Smooth muscle cell (in vitro differentiated cells): Measurements from ENCODE around the gene INPP4A. TPM values are rescaled to one million over a fixed set of nuclear protein-coding genes. Genes with fewer than 3 reads are reported as not detected.
A peak's percentile ranks its signal among the peaks of the same experiment; 100 is the strongest.

Experiments
- DNase-seq: peaks from one replicate; lab custom pipeline; 2025; ENCODE audit not compliant: unreplicated experiment; lab: John Stamatoyannopoulos, UW
- H2AFZ ChIP-seq: fragments of 200-600 bp; sonication (generic); 2 replicates; pipeline ENCODE4 v1.6.0; 2016; ENCODE audit warnings: antibody characterized with exemption, low read depth, mild to moderate bottlenecking
- H3F3A ChIP-seq: fragments of 200-600 bp; sonication (generic); 2 replicates; pipeline ENCODE4 v1.6.0; 2017; ENCODE audit warnings: antibody characterized with exemption, low read depth
- H3K27ac ChIP-seq: fragments of 200-600 bp; sonication (generic); 2 replicates; pipeline ENCODE4 v1.5.1; 2016; ENCODE audit warnings: low read depth, mild to moderate bottlenecking
- H3K27me3 ChIP-seq: fragments of 200-600 bp; sonication (generic); 2 replicates; pipeline ENCODE4 v1.6.1; 2016; ENCODE audit warnings: low read depth, mild to moderate bottlenecking
- H3K36me3 ChIP-seq: fragments of 200-600 bp; sonication (generic); 2 replicates; pipeline ENCODE4 v1.5.1; 2016; ENCODE audit warnings: low read depth
- H3K4me1 ChIP-seq: fragments of 200-600 bp; sonication (generic); 2 replicates; pipeline ENCODE4 v1.5.1; 2016; ENCODE audit warnings: low read depth
- H3K4me2 ChIP-seq: fragments of 200-600 bp; sonication (generic); 2 replicates; pipeline ENCODE4 v1.6.0; 2016; ENCODE audit warnings: mild to moderate bottlenecking
- H3K4me3 ChIP-seq: fragments of 200-600 bp; sonication (generic); 2 replicates; pipeline ENCODE4 v1.5.1; 2016; ENCODE audit warnings: mild to moderate bottlenecking
- H3K79me2 ChIP-seq: fragments of 200-600 bp; sonication (generic); 2 replicates; pipeline ENCODE4 v1.6.0; 2016; ENCODE audit warnings: low read depth, mild to moderate bottlenecking
- H3K9ac ChIP-seq: fragments of 200-600 bp; sonication (generic); 2 replicates; pipeline ENCODE4 v1.6.0; 2016; ENCODE audit warnings: low read depth
- H3K9me3 ChIP-seq: fragments of 200-600 bp; sonication (generic); replicated peaks from 2 replicates; pipeline ENCODE4 v1.5.1; 2016; ENCODE audit warnings: low read depth
- H4K20me1 ChIP-seq: fragments of 200-600 bp; sonication (generic); 2 replicates; pipeline ENCODE4 v1.6.0; 2016; ENCODE audit warnings: low read depth
- WGBS: methylation state at CpG from one replicate; pipeline ENCODE4 v1.1.7; 2016; ENCODE audit warnings: low lambda C conversion rate; 5-methylcytosine and 5-hydroxymethylcytosine counted together
- polyA plus RNA-seq: library from polyadenylated mRNA; unstranded; fragments of >200 nt; fragmentation: Nextera tagmentation; extraction: Ambion mirVana; gene quantifications from 2 replicates; pipeline ENCODE4 v1.2.1, GENCODE V29; 2016
- total RNA-seq: library from RNA; depleted of rRNA; stranded (reverse); fragments of >200 nt; gene quantifications from 2 replicates; pipeline ENCODE4 v1.2.3, GENCODE V29; 2014
- TF ChIP-seq, protein P1 (sequence below): fragments of 200-600 bp; sonication (generic); IDR thresholded peaks from 2 replicates; pipeline ENCODE4 v1.5.1; 2017; ENCODE audit warnings: borderline replicate concordance, mild to moderate bottlenecking, antibody characterized with exemption; ENCODE audit not compliant: insufficient read depth, poor library complexity, severe bottlenecking

The INPP4A gene
- total and polyA plus RNA-seq, 2 experiments from 2014 or later, result 10.1 to 17.3 TPM

DNA sequence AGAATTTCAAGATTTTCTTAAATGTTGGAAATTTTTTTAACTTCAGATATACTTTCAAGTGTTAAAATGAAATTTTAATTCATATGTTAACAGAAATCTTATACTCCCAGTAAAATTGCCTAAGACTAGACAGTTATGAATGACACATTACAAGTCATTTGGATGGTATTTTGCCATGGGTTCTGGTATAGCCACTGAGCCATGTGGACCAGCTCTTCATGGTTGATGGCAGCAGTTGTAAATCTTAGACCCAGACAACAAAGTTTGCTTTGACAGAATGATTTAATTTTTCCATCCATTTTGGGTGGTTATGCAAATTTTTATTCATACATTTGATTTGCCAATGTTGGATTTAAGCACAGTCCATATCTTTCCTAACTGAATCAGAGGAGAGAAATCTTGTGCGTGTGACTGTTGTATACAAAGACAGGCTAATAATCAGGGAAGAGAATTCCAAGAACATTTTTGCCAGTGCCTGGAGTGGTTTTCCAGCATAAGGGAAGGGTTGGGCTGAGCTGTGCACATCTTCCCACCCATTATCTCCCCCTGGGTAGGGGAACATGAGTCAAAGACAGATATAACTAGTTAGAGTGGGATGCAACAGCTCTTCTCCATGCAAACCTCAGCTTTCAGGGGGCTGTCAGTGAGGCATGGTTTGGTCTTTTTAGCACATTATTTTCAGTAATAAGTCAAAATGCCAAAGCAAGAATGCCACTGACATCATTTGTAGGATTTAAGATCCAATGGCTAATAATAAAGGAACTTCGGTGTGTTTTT is 28.1 kb upstream of the INPP4A start:
- Histone ChIP-seq H3K79me2 (no peaks in the 10 kb centered on the region), H3K4me1 (no peaks in the 10 kb centered on the region), H3K27me3 (no peaks in the 10 kb centered on the region), H3K36me3 (no peaks in the 10 kb centered on the region), H3K4me2 (no peak overlapping the region), H3K4me3 (no peak overlapping the region), H3K27ac (peak overlapping the region; percentile 3), H4K20me1 (no peaks in the 10 kb centered on the region), H3K9me3 (no peaks in the 10 kb centered on the region), H3F3A (no peaks in the 10 kb centered on the region), H3K9ac (no peak overlapping the region), H2AFZ (no peak overlapping the region)
- 51% methylated on average over 2 of the region's 2 CpGs for WGBS
- TF ChIP-seq, protein P1, sequence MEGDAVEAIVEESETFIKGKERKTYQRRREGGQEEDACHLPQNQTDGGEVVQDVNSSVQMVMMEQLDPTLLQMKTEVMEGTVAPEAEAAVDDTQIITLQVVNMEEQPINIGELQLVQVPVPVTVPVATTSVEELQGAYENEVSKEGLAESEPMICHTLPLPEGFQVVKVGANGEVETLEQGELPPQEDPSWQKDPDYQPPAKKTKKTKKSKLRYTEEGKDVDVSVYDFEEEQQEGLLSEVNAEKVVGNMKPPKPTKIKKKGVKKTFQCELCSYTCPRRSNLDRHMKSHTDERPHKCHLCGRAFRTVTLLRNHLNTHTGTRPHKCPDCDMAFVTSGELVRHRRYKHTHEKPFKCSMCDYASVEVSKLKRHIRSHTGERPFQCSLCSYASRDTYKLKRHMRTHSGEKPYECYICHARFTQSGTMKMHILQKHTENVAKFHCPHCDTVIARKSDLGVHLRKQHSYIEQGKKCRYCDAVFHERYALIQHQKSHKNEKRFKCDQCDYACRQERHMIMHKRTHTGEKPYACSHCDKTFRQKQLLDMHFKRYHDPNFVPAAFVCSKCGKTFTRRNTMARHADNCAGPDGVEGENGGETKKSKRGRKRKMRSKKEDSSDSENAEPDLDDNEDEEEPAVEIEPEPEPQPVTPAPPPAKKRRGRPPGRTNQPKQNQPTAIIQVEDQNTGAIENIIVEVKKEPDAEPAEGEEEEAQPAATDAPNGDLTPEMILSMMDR, result no peak
- no peak for DNase-seq

DNA sequence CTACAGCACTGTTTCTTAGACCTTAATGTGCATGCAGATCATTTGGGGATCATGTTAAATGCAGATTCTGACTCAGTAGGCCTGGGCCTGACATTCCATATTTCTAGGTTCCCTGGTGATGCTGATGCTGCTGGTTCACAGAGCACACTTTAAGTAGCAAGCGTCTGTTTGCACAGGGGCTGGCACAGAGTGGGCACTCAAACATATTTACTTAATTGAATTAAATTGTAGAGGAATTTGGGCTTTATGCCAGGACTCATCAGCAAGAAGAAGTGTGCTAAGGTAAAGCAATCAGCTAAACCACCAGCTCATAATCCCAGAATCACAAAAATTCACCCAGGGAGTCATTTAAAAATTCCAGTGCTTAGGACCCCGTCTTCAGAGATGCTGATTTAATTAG is 25.1 kb upstream of the INPP4A start:
- H3K9ac ChIP-seq, result no peak overlapping the region
- H3K4me1 ChIP-seq, result no peaks in the 10 kb centered on the region
- no peak overlapping the region for H3K4me2 ChIP-seq
- H3K36me3 ChIP-seq, result no peaks in the 10 kb centered on the region
- H4K20me1 ChIP-seq, result no peaks in the 10 kb centered on the region
- no peaks in the 10 kb centered on the region for H3K27me3 ChIP-seq
- no peak overlapping the region for H3K4me3 ChIP-seq
- no peak overlapping the region for H3K27ac ChIP-seq
- WGBS, result 98% methylated on average over 2 of the region's 2 CpGs
- DNase-seq, result no peak
- H3F3A ChIP-seq, result no peaks in the 10 kb centered on the region
- TF ChIP-seq, protein P1, result no peak
- no peaks in the 10 kb centered on the region for H3K79me2 ChIP-seq
- H2AFZ ChIP-seq, result no peak overlapping the region
- H3K9me3 ChIP-seq, result no peaks in the 10 kb centered on the region

DNA sequence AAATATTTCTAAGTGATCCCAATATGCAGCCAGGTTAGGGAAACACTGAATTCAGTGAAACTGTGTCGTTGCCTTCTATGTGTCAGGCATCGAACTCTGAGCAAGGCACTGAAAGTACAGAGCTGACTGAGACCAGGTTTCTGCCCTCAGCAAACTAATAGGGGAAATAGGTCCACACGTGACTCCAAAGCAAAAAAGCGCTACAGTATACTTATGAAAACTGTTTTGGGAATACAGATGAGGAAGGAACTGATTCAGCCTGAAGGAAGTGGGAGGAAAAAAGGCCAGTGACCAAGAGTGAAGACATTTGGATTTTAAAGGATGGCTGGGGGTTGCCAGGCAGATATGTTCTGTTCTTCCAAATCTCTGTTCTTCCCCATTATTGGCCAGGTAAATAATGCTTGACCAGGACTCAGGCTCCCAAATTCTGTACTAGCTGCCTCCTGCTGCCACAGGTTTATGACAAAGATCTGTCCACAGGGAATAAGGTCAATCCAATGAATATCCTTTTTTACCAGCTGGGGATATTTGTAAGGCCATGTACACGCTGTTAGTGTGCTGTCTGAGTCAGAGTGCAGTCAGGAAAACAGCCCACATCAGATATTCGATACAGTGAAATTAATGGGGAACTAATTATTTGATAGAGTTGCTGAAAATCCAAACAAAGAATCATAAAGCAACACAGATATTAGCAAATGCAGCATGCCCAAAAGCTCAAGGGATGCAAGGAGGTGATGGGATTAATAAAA is 24.5 kb upstream of the INPP4A start:
- H3K9me3 ChIP-seq, result no peaks in the 10 kb centered on the region
- WGBS, result 87% methylated on average over 6 of the region's 6 CpGs
- DNase-seq, result no peak
- H3K4me1 ChIP-seq, result no peaks in the 10 kb centered on the region
- H3K27me3 ChIP-seq, result no peaks in the 10 kb centered on the region
- H3K27ac ChIP-seq, result no peak overlapping the region
- no peaks in the 10 kb centered on the region for H3K36me3 ChIP-seq
- H3F3A ChIP-seq, result no peaks in the 10 kb centered on the region
- no peaks in the 10 kb centered on the region for H3K79me2 ChIP-seq
- H4K20me1 ChIP-seq, result no peaks in the 10 kb centered on the region
- H3K4me3 ChIP-seq, result no peak overlapping the region
- H2AFZ ChIP-seq, result no peak overlapping the region
- no peak overlapping the region for H3K9ac ChIP-seq
- TF ChIP-seq, protein P1, result no peak
- no peak overlapping the region for H3K4me2 ChIP-seq
